Body of pancreas (tissue), 4 donors: ENCODE data around the gene ADAMTS16. TPM values are rescaled to one million over a fixed set of nuclear protein-coding genes. Genes with fewer than 3 reads are reported as not detected.

ENCODE experiments used
- ATAC-seq: fragments of 150-250 bp; one replicate; pipeline ENCODE4 v1.9.1; 2016
- DNase-seq, 4 donors: peaks; one replicate each; pipeline ENCODE4 v3.0.0-alpha.2; 2019
- H3K27ac ChIP-seq, 4 donors: fragments of 200-600 bp; sonication (generic); 1 replicate in 3 of 4; 2 replicates in 1 of 4; pipeline versions ENCODE4 v1.5.1 to v1.6.1; 2016 to 2019; ENCODE audit warnings: mild to moderate bottlenecking in 1 of 4, mixed read lengths in 1 of 4, moderate library complexity in 1 of 4
- H3K27me3 ChIP-seq, 2 donors: fragments of 200-600 bp; sonication (generic); one replicate each; pipeline ENCODE4 v1.6.0; 2016; ENCODE audit warnings: mild to moderate bottlenecking in 1 of 2
- H3K36me3 ChIP-seq, 2 donors: fragments of 200-600 bp; sonication (generic); replicated peaks in 1 of 2; 2 replicates each; pipeline ENCODE4 v1.5.1; 2016; ENCODE audit warnings: low read depth in 2 of 2; ENCODE audit not compliant: insufficient read depth in 1 of 2
- H3K4me1 ChIP-seq: fragments of 200-600 bp; sonication (generic); one replicate; pipeline ENCODE4 v1.6.0; 2016
- H3K4me3 ChIP-seq, 2 donors: fragments of 200-600 bp; sonication (generic); 1 replicate in 1 of 2; 2 replicates in 1 of 2; pipeline ENCODE4 v1.5.1; 2016 to 2019
- H3K9me3 ChIP-seq, 3 donors: fragments of 200-600 bp; sonication (generic); 1 replicate in 2 of 3; 2 replicates in 1 of 3; pipeline ENCODE4 v1.5.1; 2016
- POLR2A ChIP-seq, 3 donors: fragments of 450-650 bp; IDR thresholded peaks; one replicate each; pipeline ENCODE4 v1.6.1; 2016; ENCODE audit warnings: antibody characterized with exemption in 3 of 3, mild to moderate bottlenecking in 2 of 3
- WGBS, 2 donors: methylation state at CpG; one replicate each; pipeline ENCODE4 v1.1.5; 2017; 5-methylcytosine and 5-hydroxymethylcytosine counted together
- intact Hi-C: fragments of 100-400 bp; cut with DNase I; formaldehyde crosslinking; loops from one replicate; pipeline ENCODE4 v1.15.1; 2023
- total RNA-seq, 2 donors: library from RNA; depleted of rRNA; stranded (reverse); fragments of >200 nt; gene quantifications; one replicate each; pipeline ENCODE4 v1.1.0, GENCODE V29; 2016
- TF ChIP-seq, protein P1 (sequence below), 7 experiments: fragments of 450-650 bp in 4 of 7; fragments of 200-600 bp in 3 of 7; sonication (generic) in 3 of 7; IDR thresholded peaks; one replicate each; pipeline ENCODE4 v1.5.1; 2016 to 2019; ENCODE audit warnings: antibody characterized with exemption in 7 of 7

The ADAMTS16 gene
- total RNA-seq, 2 donors from 2014 or later, result 1.8 to 5.6 TPM

DNA sequence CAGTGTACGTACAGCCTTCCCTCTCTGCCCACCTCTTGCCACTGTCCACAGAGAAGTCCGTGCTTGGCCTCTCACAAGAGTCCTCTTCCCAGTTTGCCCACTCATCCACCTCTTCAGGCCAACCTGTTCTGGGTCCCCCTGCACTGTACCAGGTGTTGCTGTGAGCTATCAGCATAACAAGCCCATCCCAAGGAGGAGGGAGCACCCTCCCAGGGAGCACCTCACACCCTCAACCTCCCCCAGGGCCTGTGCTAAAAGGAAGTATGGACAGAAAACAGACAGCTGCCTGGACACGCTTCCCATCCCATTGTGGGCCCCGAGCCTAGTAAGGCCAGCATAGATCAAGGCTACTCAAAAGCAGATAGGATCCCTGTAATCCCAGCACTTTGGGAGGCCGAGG is 168.2 kb downstream of the ADAMTS16 start:
- 63 to 90% methylated on average over 3 to 5 of the region's 5 CpGs for WGBS, 2 donors
- no peak overlapping the region for H3K4me3 ChIP-seq
- TF ChIP-seq, protein P1, sequence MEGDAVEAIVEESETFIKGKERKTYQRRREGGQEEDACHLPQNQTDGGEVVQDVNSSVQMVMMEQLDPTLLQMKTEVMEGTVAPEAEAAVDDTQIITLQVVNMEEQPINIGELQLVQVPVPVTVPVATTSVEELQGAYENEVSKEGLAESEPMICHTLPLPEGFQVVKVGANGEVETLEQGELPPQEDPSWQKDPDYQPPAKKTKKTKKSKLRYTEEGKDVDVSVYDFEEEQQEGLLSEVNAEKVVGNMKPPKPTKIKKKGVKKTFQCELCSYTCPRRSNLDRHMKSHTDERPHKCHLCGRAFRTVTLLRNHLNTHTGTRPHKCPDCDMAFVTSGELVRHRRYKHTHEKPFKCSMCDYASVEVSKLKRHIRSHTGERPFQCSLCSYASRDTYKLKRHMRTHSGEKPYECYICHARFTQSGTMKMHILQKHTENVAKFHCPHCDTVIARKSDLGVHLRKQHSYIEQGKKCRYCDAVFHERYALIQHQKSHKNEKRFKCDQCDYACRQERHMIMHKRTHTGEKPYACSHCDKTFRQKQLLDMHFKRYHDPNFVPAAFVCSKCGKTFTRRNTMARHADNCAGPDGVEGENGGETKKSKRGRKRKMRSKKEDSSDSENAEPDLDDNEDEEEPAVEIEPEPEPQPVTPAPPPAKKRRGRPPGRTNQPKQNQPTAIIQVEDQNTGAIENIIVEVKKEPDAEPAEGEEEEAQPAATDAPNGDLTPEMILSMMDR (IDR thresholded peaks at IDR 0.05), result no peak
- no peak for TF ChIP-seq POLR2A (IDR thresholded peaks at IDR 0.05)
- intact Hi-C loops, result no loop called here
- H3K4me1 ChIP-seq, result peaks cover 7% of the 10 kb centered on the region
- H3K9me3 ChIP-seq, result no peaks in the 10 kb centered on the region
- no peak overlapping the region for H3K27ac ChIP-seq
- no peaks in the 10 kb centered on the region for H3K36me3 ChIP-seq
- no peaks in the 10 kb centered on the region for H3K27me3 ChIP-seq
- ATAC-seq (no peak), DNase-seq (no peak)

GRCh38 chr5:5309645-5310044 is 169.5 kb downstream of the ADAMTS16 start:
- ATAC-seq (peak; percentile 36), DNase-seq (no peak)
- H3K27ac ChIP-seq, result no peak overlapping the region
- no peak for TF ChIP-seq POLR2A (IDR thresholded peaks at IDR 0.05)
- TF ChIP-seq, protein P1 (IDR thresholded peaks at IDR 0.05), result no peak
- 54 to 63% methylated on average over 5 of the region's 5 CpGs for WGBS, 2 donors
- H3K27me3 ChIP-seq, result no peaks in the 10 kb centered on the region
- intact Hi-C loops, result no loop called here
- no peak overlapping the region for H3K4me3 ChIP-seq
- peaks cover 7% of the 10 kb centered on the region for H3K4me1 ChIP-seq
- no peaks in the 10 kb centered on the region for H3K9me3 ChIP-seq
- no peaks in the 10 kb centered on the region for H3K36me3 ChIP-seq

DNA sequence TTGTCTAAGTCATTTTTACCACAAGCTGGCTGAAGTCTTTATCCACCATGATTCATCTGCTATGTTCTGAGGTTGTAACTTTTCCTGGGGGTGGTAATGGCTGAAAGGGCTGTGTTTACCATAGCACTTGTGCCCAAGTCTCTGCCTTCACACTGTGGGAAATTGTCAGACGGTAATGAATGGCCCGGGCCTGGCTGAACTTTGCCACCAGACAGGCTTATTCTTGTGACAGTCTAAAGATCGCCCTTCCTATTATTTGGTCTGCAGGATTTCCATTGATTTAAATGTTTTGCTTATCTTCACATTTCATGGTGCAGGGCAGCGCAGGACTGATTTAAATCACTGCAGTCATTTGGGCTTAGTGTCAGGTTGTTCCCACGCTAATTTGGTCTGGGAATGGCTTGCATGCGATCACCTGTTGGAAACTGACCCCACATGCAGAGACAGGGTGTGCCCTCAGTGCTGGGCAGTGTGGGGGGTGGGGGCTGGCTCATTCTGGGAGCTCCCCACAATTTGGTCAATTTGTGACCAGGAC is 173.0 kb downstream of the ADAMTS16 start:
- H3K36me3 ChIP-seq, result no peaks in the 10 kb centered on the region
- H3K27me3 ChIP-seq, result no peaks in the 10 kb centered on the region
- H3K27ac ChIP-seq, result peak overlapping the region in 3 of 4 donors; percentile 4 to 15 (median 10)
- no peaks in the 10 kb centered on the region for H3K9me3 ChIP-seq
- ATAC-seq, result peak; percentile 53
- intact Hi-C loops, result no loop called here
- TF ChIP-seq POLR2A (IDR thresholded peaks at IDR 0.05), result no peak
- TF ChIP-seq, protein P1 (IDR thresholded peaks at IDR 0.05), result no peak
- DNase-seq, result peak in 2 of 4 donors; percentile 18 to 36
- 7 to 15% methylated on average over 5 to 6 of the region's 6 CpGs for WGBS, 2 donors
- H3K4me1 ChIP-seq, result peaks cover 7% of the 10 kb centered on the region
- no peak overlapping the region for H3K4me3 ChIP-seq

DNA sequence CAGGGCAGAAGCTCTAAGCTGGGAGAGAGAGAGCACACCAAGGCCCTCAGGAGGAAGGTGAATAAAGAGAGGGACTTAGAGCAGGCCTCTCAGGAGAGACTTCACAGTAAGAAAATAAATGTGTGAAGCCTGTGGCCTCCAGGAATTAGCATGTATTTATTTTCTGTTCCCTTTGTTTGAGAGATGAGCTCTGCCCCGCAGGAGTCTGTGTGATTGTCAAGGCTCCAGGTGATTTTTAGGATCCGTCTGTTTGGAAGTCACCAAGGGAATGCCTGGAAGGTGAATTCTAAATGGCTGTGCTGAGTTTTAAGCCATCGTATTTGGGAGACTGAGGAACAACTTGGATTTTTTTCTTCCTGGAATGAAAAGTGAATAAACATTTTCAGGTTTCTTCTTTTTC is 174.0 kb downstream of the ADAMTS16 start:
- no peaks in the 10 kb centered on the region for H3K9me3 ChIP-seq
- peaks cover 7% of the 10 kb centered on the region for H3K4me1 ChIP-seq
- no peaks in the 10 kb centered on the region for H3K27me3 ChIP-seq
- TF ChIP-seq, protein P1 (IDR thresholded peaks at IDR 0.05), result no peak
- TF ChIP-seq POLR2A (IDR thresholded peaks at IDR 0.05), result no peak
- H3K27ac ChIP-seq, result peak overlapping the region in 2 of 4 donors; percentile 4 to 10
- WGBS, 2 donors, result 73 to 78% methylated on average over 3 of the region's 3 CpGs
- H3K36me3 ChIP-seq, result no peaks in the 10 kb centered on the region
- ATAC-seq (no peak), DNase-seq (no peak)
- H3K4me3 ChIP-seq, result no peak overlapping the region
- intact Hi-C loops, result no loop called here

- no peak for TF ChIP-seq POLR2A (IDR thresholded peaks at IDR 0.05)
- TF ChIP-seq, protein P1 (IDR thresholded peaks at IDR 0.05), result no peak
- WGBS, 2 donors, result 80 to 88% methylated on average over 6 of the region's 6 CpGs
Observed at GRCh38 chr5:5314626-5315025, 174.5 kb downstream of the ADAMTS16 start.

More at GRCh38 chr5:5314626-5315025, 174.5 kb downstream of the ADAMTS16 start:
- Histone ChIP-seq H3K4me1 (peaks cover 7% of the 10 kb centered on the region), H3K27me3 (no peaks in the 10 kb centered on the region), H3K4me3 (no peak overlapping the region), H3K36me3 (no peaks in the 10 kb centered on the region), H3K9me3 (no peaks in the 10 kb centered on the region), H3K27ac (no peak overlapping the region)
- intact Hi-C loops, result no loop called here
- ATAC-seq (no peak), DNase-seq (no peak)
